Esophagus muscularis mucosa (tissue), 4 donors: Measurements from ENCODE around the gene IER5. TPM values are rescaled to one million over a fixed set of nuclear protein-coding genes. Genes with fewer than 3 reads are reported as not detected.

Source experiments
- DNase-seq: peaks from one replicate; pipeline ENCODE4 v3.0.0-alpha.2; 2017; ENCODE audit errors: extremely low spot score
- H3K27ac ChIP-seq, 4 donors: fragments of 200-600 bp; sonication (generic); replicated peaks in 1 of 4; 1 replicate in 3 of 4; 2 replicates in 1 of 4; pipeline ENCODE4 v1.5.1; 2016 to 2019; ENCODE audit warnings: mild to moderate bottlenecking in 1 of 4
- H3K27me3 ChIP-seq, 4 donors: fragments of 200-600 bp; sonication (generic); one replicate each; pipeline versions ENCODE4 v1.5.1 to v1.6.0; 2016 to 2019
- H3K36me3 ChIP-seq, 4 donors: fragments of 200-600 bp; sonication (generic); one replicate each; pipeline ENCODE4 v1.5.1; 2016 to 2019
- H3K4me1 ChIP-seq, 4 donors: fragments of 200-600 bp; sonication (generic); one replicate each; pipeline ENCODE4 v1.5.1; 2016 to 2019
- H3K4me3 ChIP-seq, 4 donors: fragments of 200-600 bp; sonication (generic); 1 replicate in 2 of 4; 2 replicates in 2 of 4; pipeline ENCODE4 v1.5.1; 2016 to 2019; ENCODE audit warnings: mild to moderate bottlenecking in 4 of 4, moderate library complexity in 1 of 4
- H3K9me3 ChIP-seq, 4 donors: fragments of 200-600 bp; sonication (generic); 1 replicate in 3 of 4; 2 replicates in 1 of 4; pipeline ENCODE4 v1.5.1; 2016 to 2019
- CTCF ChIP-seq, 3 experiments: fragments of 200-600 bp in 2 of 3; fragments of 450-650 bp in 1 of 3; sonication (generic) in 2 of 3; IDR thresholded peaks; one replicate each; pipeline ENCODE4 v1.5.1; 2017 to 2019; ENCODE audit warnings: antibody characterized with exemption in 3 of 3, mild to moderate bottlenecking in 2 of 3, moderate library complexity in 1 of 3
- EP300 ChIP-seq: sonication (generic); formaldehyde crosslinking; IDR thresholded peaks from one replicate; pipeline ENCODE4 v1.6.1; 2017; ENCODE audit warnings: antibody characterized with exemption
- POLR2A ChIP-seq: fragments of 450-650 bp; IDR thresholded peaks from one replicate; pipeline ENCODE4 v1.6.1; 2017; ENCODE audit warnings: antibody characterized with exemption, moderate library complexity, mild to moderate bottlenecking, low read depth
- POLR2AphosphoS5 ChIP-seq, 2 donors: sonication (generic); formaldehyde crosslinking; IDR thresholded peaks; one replicate each; pipeline ENCODE4 v1.6.1; 2017; ENCODE audit warnings: antibody characterized with exemption in 2 of 2
- WGBS: methylation state at CpG from one replicate; pipeline ENCODE4 v1.1.5; 2018; 5-methylcytosine and 5-hydroxymethylcytosine counted together
- intact Hi-C: fragments of 100-400 bp; cut with DNase I; formaldehyde crosslinking; loops from one replicate; pipeline ENCODE4 v1.15.1; 2023
- total RNA-seq, 4 donors: library from RNA; depleted of rRNA; stranded (reverse); fragments of >200 nt; gene quantifications; one replicate each; pipeline versions ENCODE4 v1.1.0 to v1.2.1, GENCODE V29; 2016

Gene IER5
- total RNA-seq, 4 donors from 2014 or later = 14.5 to 22.0 (median 16.7) TPM

DNA sequence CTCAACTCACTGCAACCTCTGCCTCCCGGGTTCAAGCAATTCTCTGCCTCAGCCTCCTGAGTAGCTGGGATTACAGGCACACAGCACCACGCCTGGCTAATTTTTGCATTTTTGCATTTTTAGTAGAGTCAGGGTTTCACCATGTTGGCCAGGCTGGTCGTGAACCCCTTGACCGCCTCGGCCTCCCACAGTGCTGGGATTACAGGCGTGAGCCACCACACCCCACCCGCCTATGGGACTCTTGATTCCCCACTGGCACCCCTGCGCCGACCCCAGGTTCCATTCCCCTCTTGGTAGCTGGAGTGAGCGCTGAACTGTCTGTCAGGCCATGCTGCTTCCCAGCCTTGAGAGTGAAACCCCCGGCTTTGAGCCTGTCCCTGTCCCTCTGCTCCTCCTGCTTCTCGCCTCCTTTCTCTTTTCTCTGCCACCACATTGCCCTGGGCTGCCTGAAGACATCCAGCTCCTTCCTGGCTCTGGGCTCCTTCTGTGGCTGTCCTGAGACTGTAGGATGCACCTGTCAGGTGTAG is 48.8 kb downstream of the IER5 start:
- Histone ChIP-seq H3K4me1 (peaks cover 33 to 42% (median 39%) of the 10 kb centered on the region in 4 donors), H3K27ac (no peak overlapping the region), H3K9me3 (no peaks in the 10 kb centered on the region), H3K27me3 (no peaks in the 10 kb centered on the region), H3K36me3 (no peaks in the 10 kb centered on the region), H3K4me3 (no peak overlapping the region)
- DNase-seq = no peak
- 96% methylated on average over 12 of the region's 12 CpGs for WGBS
- no peak for TF ChIP-seq POLR2AphosphoS5 (IDR thresholded peaks at IDR 0.05)
- no peak for TF ChIP-seq EP300
- no peak for TF ChIP-seq POLR2A
- no peak for TF ChIP-seq CTCF (IDR thresholded peaks at IDR 0.05)
- intact Hi-C loops = no loop called here

DNA sequence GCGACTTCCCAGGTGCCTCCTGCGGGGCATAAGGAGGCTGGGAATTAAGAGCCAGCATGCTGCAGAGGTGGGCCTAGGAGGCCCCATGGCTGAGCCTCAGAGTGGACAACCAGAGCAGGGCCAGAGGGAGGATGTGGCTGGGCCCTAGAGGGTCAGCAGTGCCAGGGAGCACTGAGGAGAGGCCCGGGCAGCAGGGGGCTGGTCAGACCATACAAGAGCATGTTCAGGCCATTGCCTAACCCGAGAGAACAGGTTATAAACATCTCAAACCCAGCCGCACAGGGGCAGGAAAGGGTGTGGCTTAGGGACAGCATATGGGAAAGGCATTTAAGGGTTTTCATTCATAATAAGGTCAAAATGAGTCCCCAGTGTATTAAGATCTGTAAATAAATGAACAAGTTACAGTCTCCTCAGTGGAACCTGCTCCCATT is 51.1 kb downstream of the IER5 start:
- Histone ChIP-seq H3K4me3 (no peak overlapping the region), H3K36me3 (no peaks in the 10 kb centered on the region), H3K9me3 (no peaks in the 10 kb centered on the region), H3K4me1 (peaks cover 29 to 49% (median 43%) of the 10 kb centered on the region in 4 donors), H3K27me3 (no peaks in the 10 kb centered on the region), H3K27ac (no peak overlapping the region)
- 53% methylated on average over 4 of the region's 5 CpGs for WGBS
- intact Hi-C loops = loop anchor here (2.0 to 10.0 kb wide), 2 partner anchors 27 to 605 kb away; no protein-coding TSS in a partner anchor
- DNase-seq = no peak
- TF ChIP-seq POLR2AphosphoS5 (IDR thresholded peaks at IDR 0.05) = no peak
- no peak for TF ChIP-seq POLR2A
- TF ChIP-seq CTCF (IDR thresholded peaks at IDR 0.05) = no peak
- TF ChIP-seq EP300 = no peak

GRCh38 chr1:181140398-181140797 is 51.9 kb downstream of the IER5 start:
- no peak overlapping the region for H3K4me3 ChIP-seq
- TF ChIP-seq CTCF (IDR thresholded peaks at IDR 0.05) = no peak
- TF ChIP-seq POLR2AphosphoS5 (IDR thresholded peaks at IDR 0.05) = no peak
- TF ChIP-seq POLR2A = no peak
- no peak for TF ChIP-seq EP300
- H3K9me3 ChIP-seq = no peaks in the 10 kb centered on the region
- 80% methylated on average over 4 of the region's 4 CpGs for WGBS
- no peak overlapping the region for H3K27ac ChIP-seq
- H3K4me1 ChIP-seq = peaks cover 22 to 41% (median 35%) of the 10 kb centered on the region in 4 donors
- DNase-seq = no peak
- intact Hi-C loops = loop anchor here (2.0 to 10.0 kb wide), 2 partner anchors 26 to 606 kb away; no protein-coding TSS in a partner anchor
- no peaks in the 10 kb centered on the region for H3K36me3 ChIP-seq
- H3K27me3 ChIP-seq = no peaks in the 10 kb centered on the region

- TF ChIP-seq EP300 = no peak
- no peak for TF ChIP-seq CTCF (IDR thresholded peaks at IDR 0.05)
- TF ChIP-seq POLR2AphosphoS5 (IDR thresholded peaks at IDR 0.05) = no peak
- no peak for TF ChIP-seq POLR2A
- Histone ChIP-seq H3K27ac (no peak overlapping the region), H3K27me3 (no peaks in the 10 kb centered on the region), H3K9me3 (no peaks in the 10 kb centered on the region), H3K4me3 (no peak overlapping the region), H3K36me3 (no peaks in the 10 kb centered on the region), H3K4me1 (peaks cover 17 to 37% (median 31%) of the 10 kb centered on the region in 4 donors)
- WGBS = 86% methylated on average over 3 of the region's 3 CpGs
- DNase-seq = no peak
- intact Hi-C loops = loop anchor here (2.0 to 10.0 kb wide), 2 partner anchors 26 to 606 kb away; no protein-coding TSS in a partner anchor
These were observed 52.4 kb downstream of the IER5 start for GRCh38 chr1:181140891-181141290.

DNA sequence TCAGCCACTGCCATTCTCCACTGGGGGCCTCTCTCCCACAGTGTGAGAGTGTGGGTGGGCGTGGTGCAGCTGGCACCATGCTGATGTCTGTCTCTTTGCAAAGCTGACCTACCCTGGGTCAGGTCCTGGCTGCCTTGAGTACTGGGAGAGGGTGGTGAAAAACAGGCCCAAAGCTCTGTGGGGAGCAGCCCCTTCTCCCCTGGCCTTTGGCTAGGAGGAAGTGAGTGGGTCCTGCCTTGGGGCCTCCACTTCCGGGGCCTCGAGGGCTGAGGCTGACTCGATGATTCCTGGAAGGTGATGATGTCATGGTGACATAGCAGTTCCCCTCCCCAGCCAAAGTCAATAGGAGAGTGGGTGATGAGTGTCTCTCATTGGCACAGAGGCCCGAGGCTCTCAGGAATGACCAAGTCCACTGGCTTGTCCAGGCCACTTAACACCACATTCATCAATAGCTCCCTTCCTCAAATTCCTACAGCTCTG is 53.0 kb downstream of the IER5 start:
- H3K4me3 ChIP-seq = no peak overlapping the region
- intact Hi-C loops = loop anchor here (2.0 to 10.0 kb wide), 2 partner anchors 25 to 607 kb away; no protein-coding TSS in a partner anchor
- H3K36me3 ChIP-seq = no peaks in the 10 kb centered on the region
- H3K4me1 ChIP-seq = peaks cover 12 to 31% (median 26%) of the 10 kb centered on the region in 4 donors
- no peaks in the 10 kb centered on the region for H3K9me3 ChIP-seq
- H3K27me3 ChIP-seq = no peaks in the 10 kb centered on the region
- no peak for DNase-seq
- no peak for TF ChIP-seq CTCF (IDR thresholded peaks at IDR 0.05)
- TF ChIP-seq POLR2AphosphoS5 (IDR thresholded peaks at IDR 0.05) = no peak
- no peak for TF ChIP-seq POLR2A
- no peak for TF ChIP-seq EP300
- H3K27ac ChIP-seq = no peak overlapping the region
- WGBS = 30% methylated on average over 4 of the region's 5 CpGs
